ENCODE results near the gene TMEM170B.

GRCh38 chr6:11604836-11605506, 67.4 kb downstream of the TMEM170B start:
- TF ChIP-seq EZH2 (IDR thresholded peaks at IDR 0.05; ENCODE audit: low read depth, low read length, severe bottlenecking) = no peak
- TF ChIP-seq EP300 (IDR thresholded peaks at IDR 0.05; ENCODE audit: borderline replicate concordance in 1 of 2, low read depth in 2 of 2, low read length in 2 of 2) = no peak
- TF ChIP-seq GTF2F1 (IDR thresholded peaks at IDR 0.05; ENCODE audit: borderline replicate concordance, low read depth, low read length) = no peak
- no peak for TF ChIP-seq CTCF (IDR thresholded peaks at IDR 0.05; ENCODE audit: control extremely low read depth in 1 of 3, insufficient read depth in 1 of 3, low read depth in 1 of 3, low read length in 3 of 3)
- TF ChIP-seq RXRA (IDR thresholded peaks at IDR 0.05; ENCODE audit: insufficient read depth, low read depth, low read length) = no peak
- TF ChIP-seq SP1 (IDR thresholded peaks at IDR 0.05; ENCODE audit: low read depth, low read length) = no peak
- no peak for TF ChIP-seq POLR2A (IDR thresholded peaks at IDR 0.05; ENCODE audit: control extremely low read depth in 1 of 2, low read depth in 2 of 2, low read length in 2 of 2)
- TF ChIP-seq RNF2 (IDR thresholded peaks at IDR 0.05; ENCODE audit: borderline replicate concordance, low read depth, low read length, missing control alignments, poor library complexity, severe bottlenecking) = no peak
- no peak for TF ChIP-seq CBX8 (IDR thresholded peaks at IDR 0.05; ENCODE audit: borderline replicate concordance, low read depth, low read length)
- TF ChIP-seq RFX5 (IDR thresholded peaks at IDR 0.05; ENCODE audit: borderline replicate concordance, low read depth, low read length) = no peak
- no peak for TF ChIP-seq RAD21 (IDR thresholded peaks at IDR 0.05 in 1 of 2, conservative IDR thresholded peaks at IDR 0.05 in 1 of 2; ENCODE audit: low read depth in 2 of 2, low read length in 2 of 2)
- no peak for TF ChIP-seq EGR1 (IDR thresholded peaks at IDR 0.05; ENCODE audit: borderline replicate concordance, low read depth, low read length)
- no peak for TF ChIP-seq RBBP5 (IDR thresholded peaks at IDR 0.05; ENCODE audit: borderline replicate concordance, low read depth, low read length)
- TF ChIP-seq CEBPB (IDR thresholded peaks at IDR 0.05; ENCODE audit: low read depth, low read length) = no peak
